ENCODE measurements around the gene ACSBG1. TPM values are rescaled to one million over a fixed set of nuclear protein-coding genes. Genes with fewer than 3 reads are reported as not detected.

ACSBG1 gene
- total RNA-seq, 4 donors from 2014 or later = under 0.01 to 0.21 TPM; not detected in 2

DNA sequence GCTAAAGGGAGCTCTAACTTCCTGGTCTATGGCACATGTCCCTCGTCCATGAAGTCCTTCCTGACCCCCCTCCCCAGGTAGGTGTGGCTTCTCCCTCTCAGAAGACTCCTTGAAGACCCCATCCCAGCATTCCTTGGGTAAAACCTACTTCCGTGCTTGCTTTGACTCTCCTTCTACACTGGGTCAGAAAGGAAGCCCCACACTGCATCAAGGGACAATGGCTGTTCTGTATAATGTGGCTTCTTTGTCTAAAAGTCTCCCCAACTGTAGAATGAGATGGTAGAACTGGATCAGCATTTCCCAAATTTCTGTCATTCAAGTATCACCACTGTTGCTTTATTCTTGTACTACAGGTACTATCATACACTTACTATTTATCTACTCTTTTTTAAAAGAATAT lies 26.1 kb upstream of the ACSBG1 start:
- Histone ChIP-seq H3K27ac (no peak overlapping the region), H3K27me3 (no peaks in the 10 kb centered on the region), H3K9me3 (no peaks in the 10 kb centered on the region), H3K4me3 (no peak overlapping the region), H3K36me3 (no peaks in the 10 kb centered on the region), H3K4me1 (peaks cover 0 to 27% (median 5%) of the 10 kb centered on the region in 4 donors)
- no peak for TF ChIP-seq EP300 (IDR thresholded peaks at IDR 0.05)
- TF ChIP-seq, protein P1, sequence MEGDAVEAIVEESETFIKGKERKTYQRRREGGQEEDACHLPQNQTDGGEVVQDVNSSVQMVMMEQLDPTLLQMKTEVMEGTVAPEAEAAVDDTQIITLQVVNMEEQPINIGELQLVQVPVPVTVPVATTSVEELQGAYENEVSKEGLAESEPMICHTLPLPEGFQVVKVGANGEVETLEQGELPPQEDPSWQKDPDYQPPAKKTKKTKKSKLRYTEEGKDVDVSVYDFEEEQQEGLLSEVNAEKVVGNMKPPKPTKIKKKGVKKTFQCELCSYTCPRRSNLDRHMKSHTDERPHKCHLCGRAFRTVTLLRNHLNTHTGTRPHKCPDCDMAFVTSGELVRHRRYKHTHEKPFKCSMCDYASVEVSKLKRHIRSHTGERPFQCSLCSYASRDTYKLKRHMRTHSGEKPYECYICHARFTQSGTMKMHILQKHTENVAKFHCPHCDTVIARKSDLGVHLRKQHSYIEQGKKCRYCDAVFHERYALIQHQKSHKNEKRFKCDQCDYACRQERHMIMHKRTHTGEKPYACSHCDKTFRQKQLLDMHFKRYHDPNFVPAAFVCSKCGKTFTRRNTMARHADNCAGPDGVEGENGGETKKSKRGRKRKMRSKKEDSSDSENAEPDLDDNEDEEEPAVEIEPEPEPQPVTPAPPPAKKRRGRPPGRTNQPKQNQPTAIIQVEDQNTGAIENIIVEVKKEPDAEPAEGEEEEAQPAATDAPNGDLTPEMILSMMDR (IDR thresholded peaks at IDR 0.05) = no peak
- no peak for TF ChIP-seq POLR2A (IDR thresholded peaks at IDR 0.05)
- 33 to 41% methylated on average over 2 of the region's 2 CpGs for WGBS, 2 donors
- no peak for DNase-seq (ENCODE audit: low spot score in 2 of 2)

DNA sequence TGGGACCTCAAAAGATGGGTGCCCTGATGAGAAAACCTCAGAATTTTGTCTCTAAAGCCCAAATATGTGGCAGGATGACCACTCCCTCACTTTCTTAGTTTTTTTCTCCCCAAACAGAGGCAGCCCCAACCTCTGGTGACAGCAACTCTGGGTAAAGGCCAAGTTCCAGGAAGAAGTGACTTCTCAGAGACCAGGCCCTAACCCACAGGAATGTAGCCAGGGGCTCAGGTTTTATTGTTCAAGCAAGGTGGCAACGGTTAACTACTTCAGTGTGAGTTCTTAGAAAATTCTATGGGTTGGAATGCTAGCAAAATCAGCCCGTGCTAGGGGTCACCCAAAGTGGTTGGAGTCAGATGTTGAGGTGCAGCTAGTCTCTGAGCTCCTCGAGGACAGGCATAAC lies 24.9 kb upstream of the ACSBG1 start:
- 84 to 87% methylated on average over 3 of the region's 3 CpGs for WGBS, 2 donors

DNA sequence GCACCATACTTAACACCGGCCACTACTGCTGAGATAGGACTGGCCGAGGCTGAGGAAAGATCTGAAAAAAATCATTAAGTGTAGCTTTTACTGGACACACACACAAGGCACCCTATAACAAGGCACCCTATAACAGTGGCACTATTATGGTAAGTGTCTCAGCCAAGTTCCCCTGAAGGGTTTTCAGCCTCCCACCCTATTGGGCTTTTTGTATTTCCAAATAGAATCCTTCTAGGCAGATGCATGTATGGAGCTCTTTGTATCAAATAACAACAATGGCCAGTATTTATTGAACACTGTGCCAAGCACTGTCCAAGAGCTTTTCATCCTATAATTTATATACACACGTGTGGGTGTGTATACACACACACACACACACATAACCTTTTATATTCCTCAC lies 23.3 kb upstream of the ACSBG1 start:
- TF ChIP-seq, protein P1 (IDR thresholded peaks at IDR 0.05) = no peak
- no peak for TF ChIP-seq EP300 (IDR thresholded peaks at IDR 0.05)

More for the DNA sequence above, 24.9 kb upstream of the ACSBG1 start:
- no peak for DNase-seq (ENCODE audit: low spot score in 2 of 2)
- no peak for TF ChIP-seq POLR2A (IDR thresholded peaks at IDR 0.05)
- TF ChIP-seq EP300 (IDR thresholded peaks at IDR 0.05) = no peak
- TF ChIP-seq, protein P1 (IDR thresholded peaks at IDR 0.05) = no peak
- no peaks in the 10 kb centered on the region for H3K36me3 ChIP-seq
- H3K4me1 ChIP-seq = peaks cover 0 to 18% (median 0%) of the 10 kb centered on the region in 4 donors
- no peak overlapping the region for H3K4me3 ChIP-seq
- no peaks in the 10 kb centered on the region for H3K9me3 ChIP-seq
- H3K27ac ChIP-seq = no peak overlapping the region
- no peaks in the 10 kb centered on the region for H3K27me3 ChIP-seq

DNA sequence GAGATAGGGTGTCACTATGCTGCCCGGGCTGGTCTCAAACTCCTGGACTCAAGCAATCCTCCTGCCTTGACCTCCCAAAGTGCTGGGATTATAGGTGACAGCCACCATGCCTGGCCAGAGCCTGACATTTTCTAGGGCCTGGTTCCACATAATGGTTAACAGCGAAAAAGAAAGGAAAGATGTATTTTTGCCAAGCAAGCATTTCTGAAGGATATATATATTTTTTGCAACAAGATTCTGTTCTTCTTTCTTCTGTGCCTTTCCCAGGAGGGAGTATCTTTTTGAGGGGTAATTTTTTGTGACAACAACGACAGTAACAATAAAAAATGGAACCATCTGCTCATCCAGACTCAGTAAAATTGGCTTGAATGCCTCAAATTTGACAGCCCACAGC lies 21.7 kb upstream of the ACSBG1 start:
- Histone ChIP-seq H3K27me3 (no peaks in the 10 kb centered on the region), H3K36me3 (no peaks in the 10 kb centered on the region), H3K4me1 (peaks cover 0 to 15% (median 0%) of the 10 kb centered on the region in 4 donors), H3K9me3 (no peaks in the 10 kb centered on the region), H3K27ac (no peak overlapping the region), H3K4me3 (no peak overlapping the region)
- DNase-seq (ENCODE audit: low spot score in 2 of 2) = no peak
- TF ChIP-seq EP300 (IDR thresholded peaks at IDR 0.05) = no peak
- TF ChIP-seq POLR2A (IDR thresholded peaks at IDR 0.05) = no peak
- TF ChIP-seq, protein P1 (IDR thresholded peaks at IDR 0.05) = no peak
- WGBS, 2 donors = 86 to 87% methylated on average over 3 of the region's 3 CpGs

More for the DNA sequence above, 23.3 kb upstream of the ACSBG1 start:
- no peak overlapping the region for H3K4me3 ChIP-seq
- H3K9me3 ChIP-seq = no peaks in the 10 kb centered on the region
- no peaks in the 10 kb centered on the region for H3K27me3 ChIP-seq
- no peaks in the 10 kb centered on the region for H3K36me3 ChIP-seq
- DNase-seq (ENCODE audit: low spot score in 2 of 2) = no peak
- H3K27ac ChIP-seq = no peak overlapping the region
- 50 to 68% methylated on average over 3 of the region's 3 CpGs for WGBS, 2 donors
- peaks cover 0 to 15% (median 0%) of the 10 kb centered on the region in 4 donors for H3K4me1 ChIP-seq

DNA sequence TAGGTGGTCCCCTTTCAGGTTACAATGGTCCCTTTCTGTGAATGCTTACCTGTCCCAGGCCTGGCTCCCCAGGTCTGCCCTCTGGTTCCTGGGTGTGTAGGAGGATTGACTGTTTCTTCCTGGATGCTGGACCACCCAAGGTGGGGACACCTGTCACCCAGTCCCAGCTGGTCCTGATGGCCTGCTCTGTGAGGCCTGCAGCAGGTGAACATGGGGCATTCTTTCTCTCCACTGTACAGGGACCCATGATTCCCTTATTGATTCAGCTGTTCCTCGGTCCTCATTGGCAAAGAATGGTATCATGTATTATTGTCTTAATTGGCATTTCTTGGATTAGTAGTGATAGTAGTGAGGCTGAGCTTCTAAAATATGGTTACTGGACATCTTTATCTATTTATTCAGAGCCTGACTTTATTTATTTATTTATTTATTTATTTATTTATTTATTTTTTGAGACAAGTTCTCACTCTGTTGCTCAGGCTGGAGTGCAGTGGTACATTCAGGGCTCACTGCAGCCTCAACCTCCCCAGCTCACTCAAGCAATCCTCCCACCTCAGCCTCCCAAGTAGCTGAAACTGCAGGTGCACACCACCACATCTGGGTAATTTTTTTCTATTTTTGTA lies 21.2 kb upstream of the ACSBG1 start:
- TF ChIP-seq POLR2A (IDR thresholded peaks at IDR 0.05) = no peak
- TF ChIP-seq EP300 (IDR thresholded peaks at IDR 0.05) = no peak
- TF ChIP-seq, protein P1 (IDR thresholded peaks at IDR 0.05) = no peak
- no peaks in the 10 kb centered on the region for H3K36me3 ChIP-seq
- WGBS, 2 donors = 90 to 92% methylated on average over 1 of the region's 1 CpG

More for the DNA sequence above, 21.2 kb upstream of the ACSBG1 start:
- no peak overlapping the region for H3K4me3 ChIP-seq
- H3K4me1 ChIP-seq = peaks cover 0 to 10% (median 0%) of the 10 kb centered on the region in 4 donors
- no peaks in the 10 kb centered on the region for H3K9me3 ChIP-seq
- no peak overlapping the region for H3K27ac ChIP-seq
- DNase-seq (ENCODE audit: low spot score in 2 of 2) = no peak
- H3K27me3 ChIP-seq = no peaks in the 10 kb centered on the region

Measured in tibial nerve (tissue), 4 donors.